A549 (cell line): ENCODE data around the gene PIN1. TPM values are rescaled to one million over a fixed set of nuclear protein-coding genes. Genes with fewer than 3 reads are reported as not detected.
A peak's percentile ranks its signal among the peaks of the same experiment; 100 is the strongest.
"Not testable (repeated sequence)": the region's sequence is repeated elsewhere in the genome, so short reads cannot be mapped to it uniquely, and the experiment has no call there.

Experiments
- ATAC-seq, 2 experiments: fragments of 200-7000 bp in 1 of 2; fragments of >200 bp in 1 of 2; cut with Nextera tagmentation in 1 of 2; cut with Tn5 transposase in 1 of 2; 3 replicates each; pipeline versions ENCODE4 v1.8.0 to v1.9.1; 2018 to 2020; ENCODE audit warnings: mild to moderate bottlenecking in 1 of 2, moderate library complexity in 1 of 2
- CTCF ChIA-PET: fragments of 300-600 bp; sonication (Branson Sonifier 250); formaldehyde crosslinking; extraction: SDS; loops from one replicate; lab custom pipeline; 2021; ENCODE audit warnings: antibody characterized with exemption, inconsistent platforms; lab: Yijun Ruan, JAX
- POLR2A ChIA-PET: fragments of 350-600 bp; formaldehyde crosslinking; extraction: SDS; loops from one replicate; lab custom pipeline; 2021; ENCODE audit warnings: antibody characterized with exemption, inconsistent platforms; lab: Yijun Ruan, JAX
- DNase-seq, 2 experiments: peaks; one replicate each; pipeline versions ENCODE4 v3.0.0 to v3.0.0-alpha.2; 2011 to 2016; ENCODE audit warnings: low read depth in 1 of 2, low spot score in 1 of 2
- FAIRE-seq: peaks from 2 replicates; lab custom pipeline; 2011; peaks lifted over from hg19 to GRCh38; lab: Jason Lieb, UNC
- H3K27ac ChIP-seq, 2 experiments: fragments of >200 bp; sonication (Bioruptor Twin); formaldehyde crosslinking; 3 replicates each; pipeline ENCODE4 v1.5.1; 2016 to 2017
- H3K4me1 ChIP-seq: fragments of >200 bp; sonication (Bioruptor Twin); formaldehyde crosslinking; 3 replicates; pipeline ENCODE4 v1.6.1; 2016
- H3K4me2 ChIP-seq: fragments of >200 bp; sonication (Bioruptor Twin); formaldehyde crosslinking; 3 replicates; pipeline ENCODE4 v1.6.1; 2016
- H3K4me3 ChIP-seq: fragments of >200 bp; sonication (Bioruptor Twin); formaldehyde crosslinking; 3 replicates; pipeline ENCODE4 v1.5.1; 2016
- H3K9me3 ChIP-seq: fragments of >200 bp; sonication (Bioruptor Twin); formaldehyde crosslinking; 3 replicates; pipeline ENCODE4 v1.6.1; 2016
- ATOH8 ChIP-seq: fragments of 250-450 bp; sonication (Bioruptor Pico); IDR thresholded peaks from 2 replicates; pipeline ENCODE4 v1.5.0; 2020; ENCODE audit warnings: low read depth, mild to moderate bottlenecking, moderate library complexity
- CBX2 ChIP-seq: fragments of 200-600 bp; sonication (generic); IDR thresholded peaks from 2 replicates; pipeline ENCODE4 v1.6.1; 2016; ENCODE audit warnings: low read depth, mild to moderate bottlenecking, borderline replicate concordance
- CBX8 ChIP-seq: fragments of 200-600 bp; sonication (generic); IDR thresholded peaks from 2 replicates; pipeline ENCODE4 v1.6.1; 2016
- CHD2 ChIP-seq: fragments of 150-350 bp; IDR thresholded peaks from 2 replicates; pipeline ENCODE4 v1.6.1; 2014; ENCODE audit warnings: low read length; ENCODE audit not compliant: partially characterized antibody
- EP300 ChIP-seq, 2 experiments: fragments of >200 bp; sonication (Bioruptor Twin); formaldehyde crosslinking; IDR thresholded peaks; 2 replicates in 1 of 2; 3 replicates in 1 of 2; pipeline ENCODE4 v1.6.1; 2016 to 2017
- ESRRA ChIP-seq: fragments of 150-350 bp; IDR thresholded peaks from 2 replicates; pipeline ENCODE4 v1.6.1; 2014; ENCODE audit warnings: mild to moderate bottlenecking, low read length, borderline replicate concordance
- FOSB ChIP-seq: fragments of 250-450 bp; sonication (Bioruptor Pico); IDR thresholded peaks from 2 replicates; pipeline ENCODE4 v1.5.0; 2020; ENCODE audit warnings: mild to moderate bottlenecking, moderate library complexity
- FOSL2 ChIP-seq, 2 experiments: fragments of 450-650 bp in 1 of 2; fragments of >200 bp in 1 of 2; sonication (Bioruptor Twin) in 1 of 2; formaldehyde crosslinking; IDR thresholded peaks; 2 replicates each; pipeline versions ENCODE4 v1.5.0 to v1.6.1; 2016 to 2020; ENCODE audit warnings: mild to moderate bottlenecking in 1 of 2, moderate library complexity in 1 of 2
- HOXB5 ChIP-seq: fragments of 250-450 bp; sonication (Bioruptor Pico); IDR thresholded peaks from 2 replicates; pipeline ENCODE4 v1.5.0; 2020; ENCODE audit warnings: mild to moderate bottlenecking, moderate library complexity
- JUN ChIP-seq, 2 experiments: fragments of >200 bp; sonication (Bioruptor Twin); formaldehyde crosslinking; IDR thresholded peaks; 2 replicates in 1 of 2; 3 replicates in 1 of 2; pipeline ENCODE4 v1.6.1; 2016 to 2017
- KDM1A ChIP-seq: fragments of 200-600 bp; sonication (generic); IDR thresholded peaks from 2 replicates; pipeline ENCODE4 v1.6.1; 2016; ENCODE audit warnings: low read depth, mild to moderate bottlenecking
- KDM5A ChIP-seq: fragments of 200-600 bp; sonication (generic); IDR thresholded peaks from 2 replicates; pipeline ENCODE4 v1.6.1; 2016; ENCODE audit warnings: antibody characterized with exemption, mild to moderate bottlenecking
- MAFK ChIP-seq: fragments of 450-650 bp; IDR thresholded peaks from 2 replicates; pipeline ENCODE4 v1.6.1; 2014; ENCODE audit not compliant: partially characterized antibody
- MAX ChIP-seq: IDR thresholded peaks from 2 replicates; pipeline ENCODE4 v1.6.1; 2012
- MAZ ChIP-seq: fragments of 150-350 bp; IDR thresholded peaks from 2 replicates; pipeline ENCODE4 v1.6.1; 2014; ENCODE audit warnings: antibody characterized with exemption, low read depth, low read length, borderline replicate concordance
- PHF8 ChIP-seq: fragments of 200-600 bp; sonication (generic); IDR thresholded peaks from 2 replicates; pipeline ENCODE4 v1.6.1; 2016; ENCODE audit warnings: low read depth, mild to moderate bottlenecking, antibody characterized with exemption, moderate library complexity, borderline replicate concordance
- POLR2A ChIP-seq: IDR thresholded peaks from 2 replicates; pipeline ENCODE4 v1.6.1; 2012; ENCODE audit warnings: mild to moderate bottlenecking, low read length
- RAD21 ChIP-seq, 2 experiments: fragments of >200 bp in 1 of 2; sonication (Bioruptor Twin) in 1 of 2; formaldehyde crosslinking in 1 of 2; IDR thresholded peaks in 1 of 2; conservative IDR thresholded peaks in 1 of 2; 2 replicates in 1 of 2; 3 replicates in 1 of 2; pipeline ENCODE4 v1.6.1; 2012 to 2018; ENCODE audit warnings: inconsistent platforms in 1 of 2
- RARB ChIP-seq: fragments of 250-450 bp; sonication (Bioruptor Pico); IDR thresholded peaks from 2 replicates; pipeline ENCODE4 v1.8.0; 2021; ENCODE audit warnings: mild to moderate bottlenecking, moderate library complexity
- REST ChIP-seq: fragments of 200-600 bp; sonication (generic); IDR thresholded peaks from 2 replicates; pipeline ENCODE4 v1.6.1; 2016; ENCODE audit warnings: antibody characterized with exemption, mild to moderate bottlenecking, moderate library complexity
- RFX5 ChIP-seq: fragments of 450-650 bp; IDR thresholded peaks from 2 replicates; pipeline ENCODE4 v1.7.1; 2014; ENCODE audit warnings: antibody characterized with exemption, mild to moderate bottlenecking, moderate library complexity
- SMC3 ChIP-seq: fragments of >200 bp; sonication (Bioruptor Twin); formaldehyde crosslinking; IDR thresholded peaks from 3 replicates; pipeline ENCODE4 v1.6.1; 2018; ENCODE audit warnings: inconsistent platforms
- WGBS: methylation state at CpG from one replicate; pipeline ENCODE4 v1.1.6; 2017; ENCODE audit errors: missing lambda C conversion rate; 5-methylcytosine and 5-hydroxymethylcytosine counted together
- polyA plus RNA-seq, 4 experiments: library from polyadenylated mRNA; depleted of rRNA in 3 of 4; stranded (reverse); fragments of >200 nt; fragmentation: RNase III in 1 of 4; extraction: RNeasy Plus Mini Kit Qiagen cat#74134 plus additional on column Dnase treatment in 1 of 4; gene quantifications; 2 replicates in 3 of 4; 3 replicates in 1 of 4; pipeline ENCODE4 v1.2.3, GENCODE V29; 2011 to 2017

Gene PIN1
- polyA plus RNA-seq, 2 of the 4 experiments (the other 2 are of a cell fraction): 30.0 to 58.5 TPM

- Histone ChIP-seq H3K4me2 (peak overlapping the region; percentile 91), H3K4me3 (peak overlapping the region; percentile 67), H3K4me1 (peaks cover 15% of the 10 kb centered on the region; the same call in 1 of the 3 replicates), H3K9me3 (peaks cover 3% of the 10 kb centered on the region; the same call in 1 of the 3 replicates), H3K27ac (peak overlapping the region; percentile 87 to 91; a peak in 5 of 6 replicates)
- FAIRE-seq (no peak), DNase-seq (no peak), ATAC-seq (no peak)
- TF ChIP-seq CBX2 (no peak), MAFK (no peak), SMC3 (no peak), CHD2 (no peak)
- 94% methylated on average over 5 of the region's 9 CpGs for WGBS
- POLR2A ChIA-PET: no interaction called here
- CTCF ChIA-PET: no interaction called here
These were observed 48.8 kb upstream of the PIN1 start for GRCh38 chr19:9786342-9786741.

- Histone ChIP-seq H3K27ac (no peak overlapping the region), H3K9me3 (peaks cover 3% of the 10 kb centered on the region; the same call in 1 of the 3 replicates), H3K4me2 (no peak overlapping the region), H3K4me1 (peaks cover 15% of the 10 kb centered on the region; the same call in 1 of the 3 replicates), H3K4me3 (no peak overlapping the region)
- ATAC-seq: no peak
- ChIA-PET CTCF (interaction anchor here (0.7 kb wide), 1 partner anchor 200 kb away, joined by 3 read pairs; no protein-coding TSS in a partner anchor), POLR2A (no interaction called here)
- WGBS: 93% methylated on average over 5 of the region's 8 CpGs
- no peak for DNase-seq
- TF ChIP-seq PHF8 (no peak), MAX (no peak), KDM1A (no peak), KDM5A (no peak), REST (no peak), EP300 (IDR thresholded peaks at IDR 0.05) (no peak), POLR2A (no peak), RFX5 (no peak), ATOH8 (CRISPR knock-in tag) (no peak), MAZ (no peak), RAD21 (conservative IDR thresholded peaks at IDR 0.05 in 1 of 2, IDR thresholded peaks at IDR 0.05 in 1 of 2) (no peak), JUN (IDR thresholded peaks at IDR 0.05) (no peak), FOSL2 (IDR thresholded peaks at IDR 0.05) (no peak), FOSL2 (CRISPR knock-in tag; IDR thresholded peaks at IDR 0.05) (no peak), MAFK (no peak), FOSB (CRISPR knock-in tag) (no peak), RARB (CRISPR knock-in tag) (no peak), HOXB5 (CRISPR knock-in tag) (no peak), ESRRA (no peak), CBX8 (no peak)
- FAIRE-seq: no peak
These were observed 48.3 kb upstream of the PIN1 start for GRCh38 chr19:9786819-9787218.

GRCh38 chr19:9788604-9789003 is 46.5 kb upstream of the PIN1 start:
- FAIRE-seq, H3K4me2 ChIP-seq: not testable (repeated sequence)
- WGBS: 84% methylated on average over 13 of the region's 13 CpGs

More at GRCh38 chr19:9788604-9789003, 46.5 kb upstream of the PIN1 start:
- peaks cover 15% of the 10 kb centered on the region; the same call in 1 of the 3 replicates for H3K4me1 ChIP-seq
- H3K4me3 ChIP-seq, ATAC-seq, POLR2A ChIA-PET, DNase-seq, H3K27ac ChIP-seq, CTCF ChIA-PET, H3K9me3 ChIP-seq: not testable (repeated sequence)
